MM.1S (cell line): ENCODE data around the gene ENTREP1.

Experiments used
- DNase-seq: peaks from one replicate; pipeline ENCODE4 v3.0.0-alpha.2; 2015
- H2AFZ ChIP-seq: fragments of 300-600 bp; sonication (generic); 2 replicates; pipeline ENCODE4 v1.6.0; 2016; ENCODE audit warnings: antibody characterized with exemption, low read length
- H3F3A ChIP-seq: fragments of 300-600 bp; sonication (generic); 2 replicates; pipeline ENCODE4 v1.6.1; 2016; ENCODE audit warnings: mild to moderate bottlenecking, antibody characterized with exemption, low read length, moderate library complexity, mixed read lengths; ENCODE audit not compliant: insufficient read depth
- H3K27ac ChIP-seq: fragments of 300-600 bp; sonication (generic); 2 replicates; pipeline ENCODE4 v1.5.1; 2016; ENCODE audit warnings: mild to moderate bottlenecking, low read length
- H3K27me3 ChIP-seq: fragments of 300-600 bp; sonication (generic); replicated peaks from 2 replicates; pipeline ENCODE4 v1.6.0; 2016; ENCODE audit warnings: low read length; ENCODE audit not compliant: insufficient read depth
- H3K36me3 ChIP-seq: fragments of 300-600 bp; sonication (generic); replicated peaks from 2 replicates; pipeline ENCODE4 v1.6.1; 2016; ENCODE audit warnings: mild to moderate bottlenecking, low read length, mixed read lengths; ENCODE audit not compliant: insufficient read depth
- H3K4me1 ChIP-seq: fragments of 300-600 bp; sonication (generic); 2 replicates; pipeline ENCODE4 v1.6.1; 2016; ENCODE audit warnings: low read length, mixed read lengths
- H3K4me2 ChIP-seq: fragments of 300-600 bp; sonication (generic); 2 replicates; pipeline ENCODE4 v1.6.0; 2016; ENCODE audit warnings: low read depth, low read length
- H3K4me3 ChIP-seq: fragments of 300-600 bp; sonication (generic); 2 replicates; pipeline ENCODE4 v1.5.1; 2016; ENCODE audit warnings: low read length, mixed read lengths
- H3K79me2 ChIP-seq: fragments of 300-600 bp; sonication (generic); 2 replicates; pipeline ENCODE4 v1.6.1; 2016; ENCODE audit warnings: mixed run types, low read length, mixed read lengths
- H3K9ac ChIP-seq: fragments of 300-600 bp; sonication (generic); 2 replicates; pipeline ENCODE4 v1.6.1; 2016; ENCODE audit warnings: low read length, mixed read lengths
- H3K9me2 ChIP-seq: fragments of 300-600 bp; sonication (generic); replicated peaks from 2 replicates; pipeline ENCODE4 v1.6.1; 2016; ENCODE audit warnings: mild to moderate bottlenecking, low read length, mixed read lengths; ENCODE audit not compliant: insufficient read depth
- H3K9me3 ChIP-seq: fragments of 300-600 bp; sonication (generic); replicated peaks from 2 replicates; pipeline ENCODE4 v1.6.1; 2016; ENCODE audit warnings: mild to moderate bottlenecking, low read length, mixed read lengths; ENCODE audit not compliant: insufficient read depth
- H4K20me1 ChIP-seq: fragments of 300-600 bp; sonication (generic); 2 replicates; pipeline ENCODE4 v1.6.1; 2016; ENCODE audit warnings: mild to moderate bottlenecking, low read length, moderate library complexity, mixed read lengths; ENCODE audit not compliant: insufficient read depth
- CTCF ChIP-seq: fragments of 300-600 bp; sonication (generic); IDR thresholded peaks from 2 replicates; pipeline ENCODE4 v1.5.1; 2016; ENCODE audit warnings: antibody characterized with exemption, low read length, mixed read lengths
- EZH2 ChIP-seq: fragments of 300-600 bp; sonication (generic); optimal IDR thresholded peaks from 2 replicates; pipeline ENCODE3; 2017; ENCODE audit warnings: low read depth, mild to moderate bottlenecking, antibody characterized with exemption, low read length, mixed read lengths
- EZH2phosphoT487 ChIP-seq: fragments of 300-600 bp; sonication (generic); IDR thresholded peaks from 2 replicates; pipeline ENCODE4 v1.6.1; 2018; ENCODE audit warnings: antibody characterized with exemption, low read length

ENTREP1 gene

DNA sequence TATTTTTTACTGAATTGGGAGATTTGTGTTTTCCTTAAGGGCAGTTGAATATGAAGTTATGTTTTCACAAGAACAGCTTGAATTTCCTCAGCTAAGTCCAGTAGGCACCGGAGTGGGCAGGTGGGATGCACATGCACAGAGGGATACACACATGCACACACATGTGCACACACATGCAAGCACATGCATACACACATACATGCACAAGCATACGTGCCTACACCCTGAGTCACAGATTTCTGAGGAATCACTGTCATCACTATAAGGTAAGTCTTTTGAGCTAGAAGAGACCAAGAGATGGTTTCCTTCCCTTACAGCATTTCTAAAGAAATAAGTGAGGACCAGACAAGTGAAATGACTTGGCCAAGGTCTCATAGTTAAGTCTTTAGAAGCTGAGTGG is 8.7 kb downstream of the ENTREP1 start:
- Histone ChIP-seq H3K79me2 (no peaks in the 10 kb centered on the region), H3K9me3 (no peaks in the 10 kb centered on the region), H3F3A (no peaks in the 10 kb centered on the region), H3K27ac (no peak overlapping the region), H3K4me1 (no peaks in the 10 kb centered on the region), H3K4me3 (no peak overlapping the region), H3K4me2 (no peak overlapping the region), H4K20me1 (no peaks in the 10 kb centered on the region), H3K27me3 (no peaks in the 10 kb centered on the region), H3K9me2 (no peaks in the 10 kb centered on the region), H3K9ac (no peak overlapping the region), H2AFZ (no peak overlapping the region), H3K36me3 (no peaks in the 10 kb centered on the region)
- no peak for DNase-seq
- TF ChIP-seq EZH2 (no peak), CTCF (no peak), EZH2phosphoT487 (no peak)

DNA sequence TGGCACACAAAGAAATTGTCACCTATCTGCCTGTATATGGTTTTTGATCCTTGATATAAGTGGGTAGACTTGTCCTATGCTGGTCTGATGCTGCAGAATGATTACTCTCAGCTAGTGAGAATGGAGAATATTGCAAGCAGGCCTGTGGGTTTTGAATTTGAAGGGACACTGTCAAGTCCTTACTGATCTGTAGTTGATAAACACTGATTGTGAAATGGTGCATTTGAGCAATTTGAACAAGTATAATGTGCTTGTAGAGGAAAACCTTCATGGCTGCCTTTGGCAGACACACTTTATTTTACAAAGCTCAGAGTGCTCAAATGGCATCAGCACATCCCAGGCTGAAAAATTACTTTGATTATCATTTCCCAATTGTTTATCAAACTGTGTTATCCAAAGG is 9.3 kb downstream of the ENTREP1 start:
- DNase-seq = no peak
- no peak overlapping the region for H2AFZ ChIP-seq
- no peak overlapping the region for H3K9ac ChIP-seq
- no peaks in the 10 kb centered on the region for H4K20me1 ChIP-seq
- TF ChIP-seq EZH2phosphoT487 (no peak), EZH2 (no peak), CTCF (no peak)
- H3K27me3 ChIP-seq = no peaks in the 10 kb centered on the region
- no peaks in the 10 kb centered on the region for H3K4me1 ChIP-seq
- H3K79me2 ChIP-seq = no peaks in the 10 kb centered on the region
- no peaks in the 10 kb centered on the region for H3K36me3 ChIP-seq
- no peaks in the 10 kb centered on the region for H3K9me2 ChIP-seq
- no peak overlapping the region for H3K27ac ChIP-seq
- H3K4me2 ChIP-seq = no peak overlapping the region
- no peaks in the 10 kb centered on the region for H3F3A ChIP-seq
- no peak overlapping the region for H3K4me3 ChIP-seq
- no peaks in the 10 kb centered on the region for H3K9me3 ChIP-seq

DNA sequence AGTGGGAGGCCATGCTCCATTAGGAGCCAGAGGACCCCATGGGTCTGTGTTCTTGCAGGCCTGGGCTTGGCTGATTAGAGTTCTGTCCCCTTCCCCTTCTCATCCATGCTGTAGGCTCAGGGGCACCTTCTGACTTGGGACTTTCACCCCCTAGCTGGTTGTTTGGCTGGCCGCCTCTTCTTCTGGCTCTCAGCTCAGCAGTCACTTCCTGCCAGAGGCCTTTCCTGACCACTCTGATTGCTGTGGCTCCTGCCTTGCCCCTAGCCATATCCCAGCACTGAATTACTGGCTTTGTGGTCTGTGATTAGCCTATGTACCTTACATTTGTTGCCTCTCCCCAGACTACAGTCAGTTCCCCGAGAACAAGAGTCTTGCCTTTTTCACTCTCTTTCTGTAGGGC is 14.6 kb downstream of the ENTREP1 start:
- Histone ChIP-seq H3F3A (no peaks in the 10 kb centered on the region), H3K4me1 (no peaks in the 10 kb centered on the region), H3K9me2 (no peaks in the 10 kb centered on the region), H4K20me1 (no peaks in the 10 kb centered on the region), H3K9me3 (no peaks in the 10 kb centered on the region), H3K9ac (no peak overlapping the region), H3K4me3 (no peak overlapping the region), H3K27me3 (no peaks in the 10 kb centered on the region), H3K27ac (no peak overlapping the region), H3K36me3 (no peaks in the 10 kb centered on the region), H3K79me2 (no peaks in the 10 kb centered on the region), H3K4me2 (no peak overlapping the region), H2AFZ (no peak overlapping the region)
- no peak for TF ChIP-seq EZH2phosphoT487
- TF ChIP-seq EZH2 = no peak
- TF ChIP-seq CTCF = no peak
- DNase-seq = no peak

DNA sequence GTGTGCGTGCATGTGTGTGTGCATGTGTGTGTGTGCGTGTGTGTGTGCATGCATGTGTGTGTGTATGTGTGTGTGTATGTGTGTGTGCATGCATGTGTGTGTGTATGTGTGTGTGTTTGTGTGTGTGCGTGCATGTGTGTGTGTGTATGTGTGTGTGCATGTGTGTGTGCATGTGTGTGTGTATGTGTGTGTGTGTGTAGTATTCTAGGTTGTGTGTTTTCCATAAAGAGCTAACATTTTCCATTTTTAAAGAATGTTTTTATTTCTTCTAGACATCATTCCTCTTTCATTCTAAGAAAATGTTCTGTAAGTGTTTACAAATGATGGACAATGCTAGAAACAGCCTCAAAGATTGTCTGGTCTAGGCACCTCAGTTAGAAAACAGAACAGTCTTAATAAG is 15.6 kb downstream of the ENTREP1 start:
- Histone ChIP-seq H3K79me2 (no peaks in the 10 kb centered on the region), H3K9me2 (no peaks in the 10 kb centered on the region), H3K4me3 (no peak overlapping the region), H3K4me1 (no peaks in the 10 kb centered on the region), H3K9me3 (no peaks in the 10 kb centered on the region), H3K9ac (no peak overlapping the region), H3F3A (no peaks in the 10 kb centered on the region), H4K20me1 (no peaks in the 10 kb centered on the region), H2AFZ (no peak overlapping the region), H3K27me3 (no peaks in the 10 kb centered on the region), H3K36me3 (no peaks in the 10 kb centered on the region), H3K27ac (no peak overlapping the region), H3K4me2 (no peak overlapping the region)
- TF ChIP-seq EZH2 = no peak
- TF ChIP-seq EZH2phosphoT487 = no peak
- TF ChIP-seq CTCF = no peak
- DNase-seq = no peak
